HUES48 (cell line): Measurements from ENCODE around the gene P2RY14.

Experiments used
- H3K27ac ChIP-seq: one replicate; pipeline ENCODE4 v1.7.0; 2013; ENCODE audit warnings: low read depth, low read length, inconsistent platforms
- H3K27me3 ChIP-seq: 2 replicates; pipeline ENCODE4 v1.6.1; 2013; ENCODE audit warnings: mild to moderate bottlenecking, low read length; ENCODE audit not compliant: control insufficient read depth, insufficient read depth
- H3K36me3 ChIP-seq: 2 replicates; pipeline ENCODE4 v1.6.1; 2013; ENCODE audit warnings: low read length; ENCODE audit not compliant: control insufficient read depth, insufficient read depth
- H3K4me1 ChIP-seq: 2 replicates; pipeline ENCODE4 v1.6.1; 2013; ENCODE audit warnings: mild to moderate bottlenecking, low read length; ENCODE audit not compliant: control insufficient read depth, insufficient read depth
- H3K4me3 ChIP-seq: 2 replicates; pipeline ENCODE4 v1.5.1; 2013; ENCODE audit warnings: mild to moderate bottlenecking, low read depth, low read length
- H3K9ac ChIP-seq: 2 replicates; pipeline ENCODE4 v1.6.1; 2013; ENCODE audit warnings: mild to moderate bottlenecking, low read depth, low read length, moderate library complexity
- H3K9me3 ChIP-seq: 2 replicates; pipeline ENCODE4 v1.6.1; 2013; ENCODE audit warnings: low read length; ENCODE audit not compliant: control insufficient read depth, insufficient read depth

Gene P2RY14

DNA sequence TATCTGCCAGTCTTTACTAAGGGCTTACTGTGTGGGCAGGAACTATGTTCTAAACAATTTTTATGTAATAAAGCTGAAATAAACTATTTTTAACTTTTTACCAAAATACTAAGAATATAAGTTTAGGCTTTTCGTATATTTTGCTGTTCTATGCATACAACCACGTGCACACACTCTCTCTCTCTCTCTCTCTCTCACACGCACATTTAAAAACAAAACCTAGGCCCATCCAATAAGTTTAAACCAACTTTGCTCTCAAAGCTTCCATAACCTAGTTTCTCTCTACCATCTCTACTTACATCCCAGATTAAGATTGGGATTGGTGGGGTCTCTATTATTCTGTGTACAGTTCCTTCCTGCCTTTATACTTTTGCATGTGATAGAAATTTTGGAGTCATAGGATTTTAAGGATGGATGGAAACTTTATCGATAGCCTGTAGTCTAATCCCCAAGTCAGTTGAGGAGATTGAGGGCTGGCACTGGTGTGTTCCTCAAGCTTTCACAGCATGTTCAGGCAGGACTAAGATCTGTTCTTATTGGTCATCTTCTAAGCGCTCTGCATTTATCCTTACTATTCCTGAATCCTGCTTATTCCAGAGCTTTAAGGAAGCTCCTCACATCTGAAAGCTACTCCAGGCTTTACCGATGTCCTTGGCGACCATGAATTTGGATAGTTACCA, 77.2 kb downstream of the P2RY14 start:
- no peak overlapping the region for H3K4me3 ChIP-seq
- no peak overlapping the region for H3K27ac ChIP-seq
- H3K36me3 ChIP-seq: peaks cover 5% of the 10 kb centered on the region
- no peaks in the 10 kb centered on the region for H3K4me1 ChIP-seq
- H3K9me3 ChIP-seq: no peaks in the 10 kb centered on the region
- H3K9ac ChIP-seq: no peak overlapping the region
- H3K27me3 ChIP-seq: no peaks in the 10 kb centered on the region

DNA sequence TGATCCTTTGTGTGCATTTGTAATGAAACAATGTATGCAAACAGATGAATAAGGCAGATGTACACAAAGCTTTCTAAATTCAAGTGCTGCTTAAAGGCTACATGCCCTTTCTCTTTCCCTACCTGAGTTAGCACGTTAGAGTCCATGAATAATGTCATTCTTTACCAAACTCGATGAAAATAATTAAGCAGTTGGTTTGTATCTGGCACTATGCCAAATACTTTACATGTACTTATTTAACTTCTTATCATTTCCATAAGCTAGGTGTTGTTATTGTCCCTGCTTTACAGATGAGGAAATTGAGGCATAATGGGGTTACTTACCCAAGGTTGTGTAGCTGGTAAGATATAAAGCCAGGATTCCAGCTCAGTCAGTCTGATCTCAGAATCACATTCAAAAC, 77.8 kb downstream of the P2RY14 start:
- no peak overlapping the region for H3K4me3 ChIP-seq
- peaks cover 8% of the 10 kb centered on the region for H3K36me3 ChIP-seq
- no peak overlapping the region for H3K27ac ChIP-seq
- H3K27me3 ChIP-seq: no peaks in the 10 kb centered on the region
- H3K9ac ChIP-seq: no peak overlapping the region
- no peaks in the 10 kb centered on the region for H3K4me1 ChIP-seq
- H3K9me3 ChIP-seq: no peaks in the 10 kb centered on the region

DNA sequence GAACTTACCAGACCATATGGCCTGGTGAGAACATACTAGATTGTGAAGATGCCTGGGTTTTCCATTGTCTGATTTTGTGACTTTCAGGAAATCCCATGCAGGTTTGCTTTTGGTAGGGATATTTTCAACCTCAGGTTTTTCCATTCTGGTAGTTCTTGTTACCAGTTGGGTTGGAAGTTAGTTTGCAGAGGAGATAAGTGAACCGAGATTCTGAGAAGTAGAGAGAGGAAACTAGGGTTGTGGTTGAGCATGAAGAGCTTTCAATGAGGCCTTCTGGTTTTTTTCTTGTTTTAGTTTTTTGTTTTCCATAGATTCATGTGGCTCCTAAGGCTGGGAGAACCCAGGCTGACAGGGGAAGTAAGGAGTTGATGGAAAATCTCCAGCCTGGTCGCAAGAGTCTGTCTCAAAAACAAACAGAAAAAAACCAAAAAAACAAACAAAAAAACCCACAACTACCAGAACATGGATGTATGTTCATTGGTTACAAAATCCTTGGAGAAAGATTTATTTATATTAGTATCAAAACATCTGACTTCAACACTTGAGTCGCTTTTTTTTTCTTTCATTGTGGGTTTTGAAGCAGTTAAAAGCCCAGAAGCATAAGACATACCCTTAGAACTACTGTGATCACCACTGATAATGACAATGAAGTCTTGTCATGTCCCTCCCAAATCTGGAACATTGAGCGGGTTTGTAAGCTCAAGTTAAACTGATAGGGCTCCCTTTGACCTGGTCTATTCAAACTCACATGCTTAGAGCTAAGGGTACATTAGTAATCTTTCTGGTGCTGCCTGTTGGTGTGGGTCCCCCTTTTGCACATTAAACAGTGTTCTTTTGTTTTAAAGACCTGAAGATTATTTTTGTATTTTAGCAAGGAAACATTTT, 78.5 kb downstream of the P2RY14 start:
- H3K27ac ChIP-seq: no peak overlapping the region
- no peak overlapping the region for H3K4me3 ChIP-seq
- no peak overlapping the region for H3K9ac ChIP-seq
- no peaks in the 10 kb centered on the region for H3K9me3 ChIP-seq
- H3K27me3 ChIP-seq: no peaks in the 10 kb centered on the region
- H3K4me1 ChIP-seq: no peaks in the 10 kb centered on the region
- H3K36me3 ChIP-seq: peaks cover 8% of the 10 kb centered on the region

DNA sequence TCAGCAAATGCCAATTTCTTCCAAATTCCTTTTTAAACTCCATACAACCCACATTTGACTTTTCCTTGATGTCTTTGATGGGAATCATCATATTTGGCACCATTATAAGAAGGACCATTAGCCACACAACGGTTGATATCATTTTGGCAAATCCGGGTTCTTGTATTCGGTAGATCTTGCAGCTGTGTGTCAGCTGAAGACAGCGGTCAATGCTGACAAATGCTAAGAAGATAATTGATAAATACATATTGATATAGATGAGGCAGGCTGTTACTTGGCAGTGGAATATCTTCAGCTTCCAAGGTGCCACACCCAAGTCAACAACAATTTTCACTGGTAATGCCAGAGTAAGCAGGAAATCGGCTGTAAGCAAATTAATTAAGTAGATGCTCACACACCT, 79.5 kb downstream of the P2RY14 start:
- Histone ChIP-seq H3K27ac (no peak overlapping the region), H3K9ac (no peak overlapping the region), H3K4me3 (no peak overlapping the region), H3K36me3 (peaks cover 14% of the 10 kb centered on the region), H3K27me3 (no peaks in the 10 kb centered on the region), H3K4me1 (no peaks in the 10 kb centered on the region), H3K9me3 (no peaks in the 10 kb centered on the region)

DNA sequence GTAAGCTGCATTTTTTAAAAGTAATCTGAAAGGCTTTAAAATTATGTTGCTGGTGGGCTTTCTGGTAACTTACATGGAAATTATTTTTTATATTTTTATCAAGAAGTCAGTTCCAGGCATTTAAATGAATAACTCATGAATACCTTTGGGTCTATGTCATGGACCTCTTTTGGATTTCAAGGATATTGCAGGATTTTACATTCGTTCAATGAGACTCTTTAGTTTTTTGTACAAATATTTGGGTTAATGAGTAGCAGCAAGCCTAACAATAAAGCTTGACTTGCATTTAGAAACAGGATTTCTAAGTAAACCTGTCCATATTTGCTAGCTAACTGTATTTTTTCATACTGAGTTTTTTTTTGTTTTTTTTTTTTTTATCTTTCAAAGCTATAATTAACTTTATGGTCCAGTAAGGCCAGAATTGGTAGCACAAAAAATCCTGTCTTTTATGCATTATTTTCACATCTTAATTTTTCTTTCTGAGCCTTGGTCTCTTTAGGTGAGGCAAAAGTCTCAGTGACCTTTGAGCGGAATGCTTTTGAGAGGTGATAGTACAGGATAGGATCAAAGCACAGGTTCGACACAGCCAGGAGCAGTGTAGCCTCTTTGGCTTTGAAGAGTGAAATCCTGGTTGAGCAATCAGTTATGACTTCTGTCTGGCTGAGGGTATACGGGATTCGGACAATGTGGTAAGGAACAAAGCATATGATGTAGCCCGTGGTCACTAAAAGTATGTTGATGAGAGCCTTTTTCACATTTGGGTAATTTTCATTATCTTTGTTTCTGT, 80.2 kb downstream of the P2RY14 start:
- no peaks in the 10 kb centered on the region for H3K4me1 ChIP-seq
- H3K4me3 ChIP-seq: no peak overlapping the region
- no peaks in the 10 kb centered on the region for H3K9me3 ChIP-seq
- no peak overlapping the region for H3K9ac ChIP-seq
- H3K27me3 ChIP-seq: no peaks in the 10 kb centered on the region
- peaks cover 19% of the 10 kb centered on the region for H3K36me3 ChIP-seq
- H3K27ac ChIP-seq: no peak overlapping the region

DNA sequence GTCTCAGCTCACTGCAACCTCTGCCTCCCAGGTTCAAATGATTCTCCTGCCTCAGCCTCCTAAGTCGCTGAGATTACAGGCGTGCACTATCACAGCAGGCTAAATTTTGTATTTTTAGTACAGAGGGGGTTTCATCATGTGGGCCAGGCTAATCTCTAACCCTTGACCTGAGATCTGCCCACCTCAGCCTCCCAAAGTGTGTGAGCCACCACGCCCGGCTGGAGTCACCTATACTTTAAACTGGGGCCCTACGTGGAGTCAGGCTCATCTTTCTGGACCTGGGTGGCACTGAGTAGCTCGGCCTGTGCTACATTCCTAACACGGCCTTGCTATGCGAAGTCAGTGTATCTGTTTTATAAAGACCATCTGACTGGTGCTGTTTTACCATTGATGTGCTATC, 81.1 kb downstream of the P2RY14 start:
- H3K27ac ChIP-seq: no peak overlapping the region
- H3K9me3 ChIP-seq: no peaks in the 10 kb centered on the region
- no peak overlapping the region for H3K4me3 ChIP-seq
- H3K9ac ChIP-seq: no peak overlapping the region
- H3K36me3 ChIP-seq: peaks cover 19% of the 10 kb centered on the region
- no peaks in the 10 kb centered on the region for H3K4me1 ChIP-seq
- no peaks in the 10 kb centered on the region for H3K27me3 ChIP-seq

DNA sequence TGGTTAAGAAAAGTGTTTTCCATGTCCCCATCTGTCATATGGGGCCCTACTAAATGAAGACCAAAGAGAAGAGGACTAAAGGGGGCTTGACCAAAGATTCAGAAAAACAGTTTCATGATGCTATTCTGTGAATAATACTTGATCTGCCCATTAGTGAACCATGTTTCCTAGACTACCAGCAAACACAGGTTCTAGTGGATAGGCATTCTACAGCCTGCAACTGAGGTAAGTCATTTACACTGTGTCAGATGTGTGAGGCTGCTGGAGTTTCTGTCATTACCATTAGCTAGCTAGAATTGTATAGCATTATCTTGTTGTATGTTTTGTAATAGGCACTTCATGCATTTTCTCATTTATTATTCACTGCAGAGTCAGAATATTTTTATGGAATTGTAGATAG, 81.9 kb downstream of the P2RY14 start:
- H3K36me3 ChIP-seq: peaks cover 19% of the 10 kb centered on the region
- no peak overlapping the region for H3K27ac ChIP-seq
- no peaks in the 10 kb centered on the region for H3K27me3 ChIP-seq
- no peak overlapping the region for H3K4me3 ChIP-seq
- no peaks in the 10 kb centered on the region for H3K9me3 ChIP-seq
- no peak overlapping the region for H3K9ac ChIP-seq
- H3K4me1 ChIP-seq: no peaks in the 10 kb centered on the region

DNA sequence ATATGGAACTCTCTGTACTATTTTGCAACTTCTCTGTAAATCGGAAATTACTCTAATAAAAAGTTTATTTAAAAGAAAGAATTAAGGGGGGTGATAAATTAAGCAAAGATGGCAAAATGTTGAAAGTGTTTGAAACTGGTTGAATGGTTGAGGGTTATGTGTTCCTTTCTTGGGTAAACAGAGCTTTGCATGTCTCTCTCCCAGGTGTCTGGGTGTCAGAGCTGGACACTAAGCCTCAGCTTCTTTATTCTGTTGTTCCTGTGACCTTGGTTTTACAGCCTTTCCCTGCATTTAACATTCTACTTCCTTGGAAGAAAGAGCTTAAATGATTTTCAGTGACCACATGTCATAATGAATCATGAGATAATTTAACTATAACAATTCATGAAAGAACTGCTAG, 82.5 kb downstream of the P2RY14 start:
- peaks cover 24% of the 10 kb centered on the region for H3K36me3 ChIP-seq
- no peaks in the 10 kb centered on the region for H3K27me3 ChIP-seq
- no peak overlapping the region for H3K4me3 ChIP-seq
- H3K27ac ChIP-seq: no peak overlapping the region
- no peak overlapping the region for H3K9ac ChIP-seq
- no peaks in the 10 kb centered on the region for H3K9me3 ChIP-seq
- no peaks in the 10 kb centered on the region for H3K4me1 ChIP-seq

DNA sequence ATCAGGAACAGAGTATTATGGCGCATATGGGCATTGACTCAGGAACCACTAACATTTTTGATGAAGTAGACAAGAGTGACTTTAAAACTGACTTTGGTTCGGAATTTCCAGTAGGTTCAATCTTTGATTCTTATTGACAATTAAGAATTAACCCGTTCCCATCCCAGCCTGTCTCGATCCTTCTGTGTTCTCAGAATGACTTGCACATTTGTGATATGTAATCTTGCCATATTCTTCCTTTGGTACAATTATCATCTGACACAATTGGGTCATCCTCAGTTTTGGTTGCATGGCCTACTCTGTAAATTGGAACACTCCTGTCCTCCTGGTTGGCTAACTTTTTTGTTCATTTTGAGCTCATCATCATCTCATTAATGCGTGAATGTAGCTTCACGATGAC, 85.8 kb downstream of the P2RY14 start:
- Histone ChIP-seq H3K4me3 (no peak overlapping the region), H3K27ac (no peak overlapping the region), H3K9ac (no peak overlapping the region), H3K9me3 (no peaks in the 10 kb centered on the region), H3K4me1 (no peaks in the 10 kb centered on the region), H3K36me3 (peaks cover 35% of the 10 kb centered on the region), H3K27me3 (no peaks in the 10 kb centered on the region)

DNA sequence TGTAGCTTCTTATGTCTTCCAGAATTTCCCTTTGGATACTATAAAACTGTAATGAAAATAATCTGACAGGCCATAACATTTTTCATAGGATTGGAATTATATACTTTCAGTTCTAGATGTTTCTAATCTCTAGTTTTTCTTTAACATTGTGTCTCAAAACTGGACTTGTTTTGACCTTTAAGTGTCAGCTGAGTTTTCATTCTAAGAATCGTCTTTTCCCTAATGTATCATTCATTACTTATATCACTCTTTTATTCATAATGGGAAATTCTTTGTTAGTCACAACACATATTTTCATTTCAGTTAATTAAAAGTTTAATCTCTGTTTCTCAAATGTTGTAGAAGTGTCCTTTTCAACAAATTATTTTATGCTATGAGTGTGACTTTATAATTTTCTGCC, 87.2 kb downstream of the P2RY14 start:
- H3K4me3 ChIP-seq: no peak overlapping the region
- H3K36me3 ChIP-seq: peaks cover 36% of the 10 kb centered on the region
- H3K27ac ChIP-seq: no peak overlapping the region
- H3K4me1 ChIP-seq: 0 out of 2 replicates have a peak, but pooled peaks cover 3% of the 10 kb centered on the region
- no peaks in the 10 kb centered on the region for H3K27me3 ChIP-seq
- H3K9ac ChIP-seq: no peak overlapping the region
- H3K9me3 ChIP-seq: no peaks in the 10 kb centered on the region

DNA sequence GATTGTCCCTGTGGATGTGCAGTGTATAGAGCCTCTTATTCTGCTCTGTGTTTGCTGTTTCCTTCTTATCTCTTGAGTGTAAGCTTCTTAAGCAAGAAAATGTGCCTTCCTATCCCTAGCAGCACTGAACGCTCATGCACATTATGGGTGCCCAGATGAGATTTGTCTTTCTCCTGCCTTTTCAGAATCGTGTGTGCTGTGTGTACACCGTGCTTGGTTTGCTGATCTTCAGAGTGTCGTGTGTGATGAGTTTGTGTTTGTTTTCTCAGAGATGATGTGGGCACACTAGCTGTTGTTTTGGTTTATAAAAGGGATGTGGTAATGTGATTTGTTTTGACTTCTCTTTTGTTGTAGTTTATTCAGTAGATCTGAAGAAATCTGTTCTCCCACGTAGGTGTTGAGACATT, 95.1 kb downstream of the P2RY14 start:
- H3K9ac ChIP-seq: no peak overlapping the region
- 0 out of 2 replicates have a peak, but pooled peaks cover 6% of the 10 kb centered on the region for H3K4me1 ChIP-seq
- no peaks in the 10 kb centered on the region for H3K27me3 ChIP-seq
- H3K9me3 ChIP-seq: no peaks in the 10 kb centered on the region
- no peak overlapping the region for H3K27ac ChIP-seq
- H3K36me3 ChIP-seq: peaks cover 12% of the 10 kb centered on the region
- H3K4me3 ChIP-seq: no peak overlapping the region
